GM19328 (cell line): Measurements from ENCODE around the gene ZNF169.
"Not testable (repeated sequence)": the region's sequence is repeated elsewhere in the genome, so short reads cannot be mapped to it uniquely, and the experiment has no call there.

ENCODE experiments used
- ATAC-seq: cut with Tn5 transposase; IDR thresholded peaks from one replicate; pipeline ENCODE4 v1.9.1; 2021; ENCODE audit warnings: mild to moderate bottlenecking, moderate library complexity; ENCODE audit not compliant: unreplicated experiment

Gene ZNF169

DNA sequence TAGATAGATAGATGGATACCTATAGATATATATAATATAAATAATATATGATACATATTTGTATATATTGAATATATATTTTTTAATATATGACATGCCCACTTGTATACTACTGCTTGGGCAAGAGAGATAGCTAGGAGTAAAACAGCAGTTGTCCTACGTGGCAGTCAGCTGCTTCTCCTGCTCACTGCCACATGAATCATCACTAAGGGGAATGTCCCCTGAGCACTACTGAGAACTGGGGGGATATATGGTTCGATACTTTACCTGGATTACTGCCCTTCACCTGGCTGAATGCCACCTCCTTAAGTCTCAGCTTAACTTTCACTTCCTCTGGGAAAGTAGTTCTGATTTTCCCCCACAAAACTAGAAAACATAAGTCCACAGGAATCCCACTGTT, 82.6 kb downstream of the ZNF169 start:
- not testable (repeated sequence) for ATAC-seq

DNA sequence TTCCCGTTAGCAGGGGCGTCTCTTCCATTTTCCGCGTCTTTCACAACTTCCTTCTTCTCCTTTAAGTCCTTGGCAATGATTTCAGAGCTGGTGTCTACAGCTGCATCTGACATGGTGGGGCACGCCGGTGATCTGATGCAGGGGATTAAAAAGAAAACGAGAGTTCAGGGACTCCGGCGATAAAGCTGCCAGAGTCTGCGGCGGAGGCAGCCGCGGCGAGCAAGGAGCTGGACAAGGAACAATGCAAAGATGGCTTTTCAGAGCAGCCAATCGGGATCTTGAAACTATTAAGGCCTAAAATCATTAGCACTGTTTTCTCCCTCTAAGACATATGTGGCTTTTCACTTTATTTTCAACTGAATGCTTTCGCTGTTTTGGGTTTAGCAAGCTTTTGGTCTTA, 88.4 kb downstream of the ZNF169 start:
- ATAC-seq = not testable (repeated sequence)

DNA sequence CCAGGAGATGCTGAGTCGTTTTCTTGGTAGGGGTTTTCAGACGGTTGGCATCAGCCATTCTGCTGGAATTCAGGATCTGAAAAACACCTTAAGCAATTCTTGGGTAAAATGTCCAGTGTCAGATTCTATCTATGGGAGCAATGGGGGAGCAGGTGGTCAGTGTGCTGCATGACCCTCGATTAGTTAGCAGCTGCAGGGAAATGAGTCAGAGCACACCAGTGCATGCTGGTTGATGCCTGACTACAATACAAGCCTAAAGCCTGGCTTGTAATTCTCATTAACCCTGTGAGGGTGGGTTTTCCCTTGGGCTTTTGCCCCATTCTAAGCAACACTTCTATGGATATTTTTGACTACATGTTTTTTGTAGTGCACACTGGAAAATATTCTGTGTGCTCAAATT, 89.7 kb downstream of the ZNF169 start:
- ATAC-seq = not testable (repeated sequence)
